HG03432 (cell line): ENCODE results near the gene COL6A1.
"Not testable (repeated sequence)": the region's sequence is repeated elsewhere in the genome, so short reads cannot be mapped to it uniquely, and the experiment has no call there.

Experiments
- ATAC-seq: cut with Tn5 transposase; IDR thresholded peaks from one replicate; pipeline ENCODE4 v1.9.1; 2021; ENCODE audit warnings: mild to moderate bottlenecking, moderate library complexity; ENCODE audit not compliant: unreplicated experiment

COL6A1 gene

DNA sequence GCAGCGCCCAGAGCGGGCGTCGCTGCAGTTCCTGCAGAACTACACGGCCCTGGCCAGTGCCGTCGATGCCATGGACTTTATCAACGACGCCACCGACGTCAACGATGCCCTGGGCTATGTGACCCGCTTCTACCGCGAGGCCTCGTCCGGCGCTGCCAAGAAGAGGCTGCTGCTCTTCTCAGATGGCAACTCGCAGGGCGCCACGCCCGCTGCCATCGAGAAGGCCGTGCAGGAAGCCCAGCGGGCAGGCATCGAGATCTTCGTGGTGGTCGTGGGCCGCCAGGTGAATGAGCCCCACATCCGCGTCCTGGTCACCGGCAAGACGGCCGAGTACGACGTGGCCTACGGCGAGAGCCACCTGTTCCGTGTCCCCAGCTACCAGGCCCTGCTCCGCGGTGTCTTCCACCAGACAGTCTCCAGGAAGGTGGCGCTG, 22.0 kb downstream of the COL6A1 start:
- no peak for ATAC-seq

DNA sequence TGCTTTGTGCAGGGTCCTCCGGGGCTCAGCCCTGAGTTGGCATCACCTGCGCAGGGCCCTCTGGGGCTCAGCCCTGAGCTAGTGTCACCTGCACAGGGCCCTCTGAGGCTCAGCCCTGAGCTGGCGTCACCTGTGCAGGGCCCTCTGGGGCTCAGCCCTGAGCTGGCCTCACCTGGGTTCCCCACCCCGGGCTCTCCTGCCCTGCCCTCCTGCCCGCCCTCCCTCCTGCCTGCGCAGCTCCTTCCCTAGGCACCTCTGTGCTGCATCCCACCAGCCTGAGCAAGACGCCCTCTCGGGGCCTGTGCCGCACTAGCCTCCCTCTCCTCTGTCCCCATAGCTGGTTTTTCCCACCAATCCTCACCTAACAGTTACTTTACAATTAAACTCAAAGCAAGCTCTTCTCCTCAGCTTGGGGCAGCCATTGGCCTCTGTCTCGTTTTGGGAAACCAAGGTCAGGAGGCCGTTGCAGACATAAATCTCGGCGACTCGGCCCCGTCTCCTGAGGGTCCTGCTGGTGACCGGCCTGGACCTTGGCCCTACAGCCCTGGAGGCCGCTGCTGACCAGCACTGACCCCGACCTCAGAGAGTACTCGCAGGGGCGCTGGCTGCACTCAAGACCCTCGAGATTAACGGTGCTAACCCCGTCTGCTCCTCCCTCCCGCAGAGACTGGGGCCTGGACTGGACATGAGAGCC, 22.7 kb downstream of the COL6A1 start:
- ATAC-seq: no peak

DNA sequence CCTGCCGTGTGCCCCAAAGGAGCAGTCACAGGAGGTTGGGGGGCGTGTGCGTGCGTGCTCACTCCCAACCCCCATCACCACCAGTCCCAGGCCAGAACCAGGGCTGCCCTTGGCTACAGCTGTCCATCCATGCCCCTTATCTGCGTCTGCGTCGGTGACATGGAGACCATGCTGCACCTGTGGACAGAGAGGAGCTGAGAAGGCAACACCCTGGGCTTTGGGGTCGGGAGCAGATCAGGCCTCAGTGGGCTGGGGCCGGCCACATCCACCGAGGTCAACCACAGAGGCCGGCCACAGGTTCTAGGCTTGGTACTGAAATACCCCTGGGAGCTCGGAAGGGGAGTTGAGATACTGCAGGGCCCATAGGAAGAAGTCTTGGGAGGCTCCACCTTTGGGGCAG, 23.5 kb downstream of the COL6A1 start:
- ATAC-seq: no peak

DNA sequence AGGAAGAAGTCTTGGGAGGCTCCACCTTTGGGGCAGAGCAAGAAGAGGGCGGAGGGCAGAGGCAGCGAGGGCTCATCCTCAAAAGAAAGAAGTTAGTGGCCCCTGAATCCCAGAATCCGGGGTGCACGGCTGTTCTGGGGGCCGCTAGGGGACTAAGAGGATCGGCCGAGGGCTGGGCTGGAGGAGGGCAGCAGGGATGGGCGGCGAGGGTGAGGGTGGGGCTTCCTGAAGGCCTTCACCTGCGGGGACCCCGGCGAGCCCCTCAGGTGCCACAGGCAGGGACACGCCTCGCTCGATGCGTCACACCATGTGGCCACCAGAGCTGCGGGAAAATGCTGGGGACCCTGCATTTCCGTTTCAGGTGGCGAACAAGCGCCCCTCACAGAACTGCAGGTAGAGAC, 23.9 kb downstream of the COL6A1 start:
- ATAC-seq: no peak

DNA sequence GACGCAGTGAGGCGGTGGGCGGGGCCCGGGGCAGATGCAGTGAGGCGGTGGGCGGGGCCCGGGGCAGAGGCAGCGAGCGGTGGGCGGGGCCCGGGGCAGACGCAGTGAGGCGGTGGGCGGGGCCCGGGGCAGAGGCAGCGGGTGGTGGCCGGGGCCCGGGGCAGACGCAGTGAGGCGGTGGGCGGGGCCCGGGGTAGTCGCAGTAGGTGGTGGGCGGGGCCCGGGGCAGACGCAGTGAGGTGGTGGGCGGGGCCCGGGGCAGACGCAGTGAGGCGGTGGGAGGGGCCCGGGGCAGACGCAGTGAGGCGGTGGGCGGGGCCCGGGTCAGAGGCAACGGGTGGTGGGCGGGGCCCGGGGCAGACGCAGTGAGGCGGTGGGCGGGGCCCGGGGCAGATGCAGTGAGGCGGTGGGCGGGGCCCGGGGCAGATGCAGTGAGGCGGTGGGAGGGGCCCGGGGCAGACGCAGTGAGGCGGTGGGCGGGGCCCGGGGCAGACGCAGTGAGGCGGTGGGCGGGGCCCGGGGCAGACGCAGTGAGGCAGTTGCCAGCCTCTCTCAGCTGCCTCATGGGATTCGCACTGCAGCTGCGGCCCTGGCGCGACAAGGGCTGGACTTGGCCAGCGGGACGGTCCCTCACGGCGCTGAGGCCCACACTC, 24.4 kb downstream of the COL6A1 start:
- not testable (repeated sequence) for ATAC-seq

DNA sequence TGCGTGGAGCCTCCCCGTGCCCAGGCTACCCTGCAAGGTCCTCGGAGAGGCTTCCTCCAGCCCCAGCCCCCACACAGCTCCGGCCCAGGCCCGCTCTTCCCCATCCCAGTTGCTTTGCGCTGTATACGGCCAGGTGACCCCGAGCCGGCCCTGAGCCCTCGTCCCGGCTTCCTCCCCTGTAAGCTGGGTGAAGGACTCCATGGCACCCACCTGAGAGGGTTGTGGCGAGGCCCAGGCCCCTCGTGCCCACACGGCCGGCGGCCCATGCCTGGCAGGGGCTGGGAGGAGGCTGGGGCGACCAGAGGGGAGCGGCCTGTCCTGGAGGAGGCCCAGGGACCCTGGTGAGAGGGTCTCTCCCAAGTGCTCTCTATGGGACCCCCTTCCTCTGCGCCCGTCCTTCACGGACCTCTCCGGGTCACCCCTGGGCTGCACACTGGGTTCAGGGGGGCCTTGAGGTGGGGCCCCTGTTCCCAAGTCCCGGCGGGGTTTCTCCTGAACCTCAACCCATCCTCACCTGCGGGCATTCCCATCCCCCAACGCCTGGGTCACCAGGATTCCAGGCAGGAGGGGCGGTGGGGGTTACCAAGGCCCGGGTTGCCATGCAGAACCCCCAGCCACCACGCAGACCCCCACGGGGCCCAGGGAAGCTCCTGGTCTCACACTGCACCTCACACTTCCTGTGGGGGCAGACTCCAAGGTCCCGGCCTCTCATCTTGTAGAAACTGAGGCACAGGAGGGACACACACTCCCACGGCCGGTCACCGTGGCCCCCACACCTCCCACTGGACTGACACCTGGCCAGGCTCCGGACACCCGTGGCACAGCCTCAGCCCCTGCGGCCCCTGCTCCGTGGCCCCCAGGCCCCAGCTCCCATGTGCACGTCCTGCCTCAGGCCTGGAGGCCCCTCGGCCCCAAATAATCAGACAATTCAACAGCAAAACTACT, 25.2 kb downstream of the COL6A1 start:
- no peak for ATAC-seq

DNA sequence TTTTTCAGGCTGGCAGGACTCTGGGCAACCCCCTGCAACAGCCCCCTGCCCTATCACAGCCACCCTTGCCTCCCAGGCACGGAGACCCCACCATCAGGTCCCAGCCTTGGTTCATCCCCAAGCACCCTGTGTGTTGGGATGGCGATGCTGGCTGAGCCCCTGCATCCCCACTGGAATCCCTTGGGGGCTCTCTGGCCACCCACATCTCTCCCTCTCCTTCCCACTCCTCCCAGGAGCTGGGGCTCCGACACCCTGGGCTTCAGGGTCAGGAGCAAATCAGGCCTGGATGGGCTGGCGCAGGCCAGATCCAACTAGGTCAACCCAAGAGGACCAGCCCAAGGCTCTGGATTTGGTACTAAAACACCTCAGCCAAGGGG, 25.9 kb downstream of the COL6A1 start:
- no peak for ATAC-seq

DNA sequence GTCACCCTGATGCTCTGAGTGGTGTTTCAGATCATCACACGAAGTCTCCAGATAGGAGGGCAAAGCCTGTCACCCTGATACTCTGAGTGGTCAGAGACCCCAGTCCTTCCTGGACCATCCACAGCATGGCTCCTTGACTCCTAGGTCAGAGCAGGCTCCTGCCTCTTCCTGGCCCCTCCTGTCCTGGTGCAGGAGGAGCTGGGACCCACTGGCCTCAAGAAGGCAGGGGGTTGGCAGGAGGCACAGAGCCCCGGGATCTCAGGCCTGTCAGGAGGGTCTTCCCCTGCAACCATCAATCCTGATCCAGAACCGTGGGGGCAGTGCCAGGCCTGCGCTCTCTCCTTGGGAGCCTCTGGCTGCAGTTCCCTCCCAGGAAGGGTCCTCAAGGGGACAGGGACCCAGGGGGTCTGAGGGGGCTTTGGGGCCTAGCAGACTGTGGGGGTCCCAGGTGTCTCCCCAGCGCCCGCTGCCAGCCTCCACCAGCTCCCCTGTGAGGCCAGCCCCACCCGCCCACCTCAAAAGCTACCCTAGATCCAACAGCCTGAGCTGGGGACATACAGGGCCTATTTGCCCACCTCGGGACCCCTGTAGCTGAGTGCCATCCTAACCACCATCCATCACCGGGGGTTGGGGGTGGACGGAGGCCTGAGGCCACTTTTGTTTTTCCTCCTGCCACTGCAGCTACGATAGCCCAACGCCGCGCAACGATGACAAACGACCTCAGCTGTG, 27.5 kb downstream of the COL6A1 start:
- ATAC-seq: no peak

DNA sequence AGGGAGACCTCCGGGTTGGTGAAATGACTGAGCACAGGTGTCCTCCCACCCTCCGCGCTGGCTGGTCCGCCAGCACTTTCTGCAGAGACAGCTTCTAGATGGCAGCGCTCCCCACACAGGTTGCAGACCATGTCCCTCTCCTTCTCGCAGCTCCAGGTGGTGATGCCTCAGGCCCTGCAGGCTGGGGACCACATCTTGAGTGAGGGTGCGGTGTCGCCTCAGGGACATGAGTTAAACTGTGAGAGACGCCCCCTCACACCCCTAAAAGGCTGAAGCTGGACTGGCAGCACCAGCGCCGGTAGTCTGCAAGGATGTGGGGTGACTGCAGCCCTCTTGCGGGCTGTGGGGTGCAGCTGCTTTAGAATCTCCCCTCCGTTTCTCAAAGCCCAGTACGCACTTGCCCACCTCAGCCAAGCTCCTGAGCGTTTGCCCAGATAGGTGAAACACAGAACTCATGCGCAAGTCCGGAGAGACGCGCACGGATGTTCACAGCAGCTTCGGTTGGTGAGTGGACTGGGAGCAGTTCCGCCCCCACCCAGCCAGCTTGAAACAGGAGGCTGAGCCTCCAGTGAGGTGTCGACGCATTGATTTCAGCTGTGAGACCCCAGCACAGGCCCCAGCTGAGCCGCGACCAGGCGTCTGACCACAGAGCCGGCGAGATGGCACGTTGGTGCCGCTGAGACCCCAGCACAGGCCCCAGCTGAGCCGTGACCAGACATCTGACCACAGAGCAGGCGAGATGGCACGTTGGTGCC, 28.6 kb downstream of the COL6A1 start:
- ATAC-seq: no peak

DNA sequence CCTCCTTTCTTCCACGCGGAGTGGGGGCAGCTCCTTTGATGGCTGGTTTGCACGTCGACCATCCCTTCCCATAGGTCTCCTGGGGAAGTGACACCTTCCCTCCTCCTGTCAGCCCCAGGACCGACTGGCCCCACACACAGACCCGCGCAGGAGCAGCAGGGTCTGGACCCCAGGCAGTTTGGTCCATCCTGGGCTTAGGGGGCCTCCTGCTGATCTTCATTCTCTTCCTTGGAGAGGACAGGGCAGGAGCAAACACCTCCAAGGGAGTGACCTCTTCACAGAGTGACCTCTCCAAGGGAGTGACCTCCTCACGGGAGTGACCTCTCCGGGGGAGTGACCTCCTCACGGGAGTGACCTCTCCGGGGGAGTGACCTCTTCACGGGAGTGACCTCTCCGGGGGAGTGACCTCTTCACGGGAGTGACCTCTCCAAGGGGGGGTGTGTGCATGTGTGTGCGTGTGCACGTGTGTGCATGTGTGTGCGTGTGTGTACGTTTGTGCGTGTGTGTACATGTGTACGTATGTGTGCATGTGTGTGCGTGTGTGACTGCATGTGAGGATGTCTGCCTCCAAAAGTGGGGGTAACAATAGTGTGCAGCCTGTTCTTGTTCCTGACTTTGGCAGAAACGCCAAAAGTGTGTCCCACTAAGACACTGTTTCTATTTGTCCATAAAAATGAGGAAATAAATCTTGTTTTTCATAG, 29.8 kb downstream of the COL6A1 start:
- ATAC-seq: no peak

DNA sequence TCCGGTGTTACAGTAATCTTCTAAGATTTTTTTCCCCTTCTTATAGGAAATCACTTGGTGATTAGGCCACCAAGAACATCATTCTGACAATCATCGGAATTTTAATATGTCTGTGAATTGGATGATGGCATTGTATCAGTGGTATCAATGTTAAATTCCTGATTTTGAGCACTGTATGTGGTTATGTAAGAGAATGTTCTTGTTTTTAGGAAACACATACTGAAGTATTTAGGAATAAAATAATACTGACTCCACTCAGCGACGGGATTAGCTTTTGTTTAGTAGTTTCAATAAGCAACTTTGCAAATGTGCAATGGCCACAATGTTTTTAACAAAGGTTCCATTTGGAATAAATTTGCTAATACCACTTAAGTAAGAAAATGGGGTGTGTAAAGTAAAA, 30.6 kb downstream of the COL6A1 start:
- ATAC-seq: no peak

DNA sequence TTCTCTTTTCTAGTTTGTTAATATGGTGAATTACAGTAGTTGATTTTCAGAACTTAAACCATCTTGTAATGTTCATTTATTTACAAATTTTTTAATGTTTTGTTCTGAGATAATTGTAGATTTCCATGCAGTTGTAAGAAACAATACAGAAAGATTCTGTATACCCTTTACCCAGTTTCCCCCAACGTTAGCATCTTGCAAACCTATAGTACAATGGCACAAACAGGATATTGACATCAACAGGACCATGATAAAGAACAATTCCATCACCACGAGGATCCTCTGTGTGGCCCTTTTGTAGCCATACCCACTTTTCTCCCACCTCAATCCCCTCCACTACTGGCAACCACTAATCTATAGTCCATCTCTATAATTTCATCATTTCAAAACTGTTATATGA, 33.3 kb downstream of the COL6A1 start:
- ATAC-seq: no peak

DNA sequence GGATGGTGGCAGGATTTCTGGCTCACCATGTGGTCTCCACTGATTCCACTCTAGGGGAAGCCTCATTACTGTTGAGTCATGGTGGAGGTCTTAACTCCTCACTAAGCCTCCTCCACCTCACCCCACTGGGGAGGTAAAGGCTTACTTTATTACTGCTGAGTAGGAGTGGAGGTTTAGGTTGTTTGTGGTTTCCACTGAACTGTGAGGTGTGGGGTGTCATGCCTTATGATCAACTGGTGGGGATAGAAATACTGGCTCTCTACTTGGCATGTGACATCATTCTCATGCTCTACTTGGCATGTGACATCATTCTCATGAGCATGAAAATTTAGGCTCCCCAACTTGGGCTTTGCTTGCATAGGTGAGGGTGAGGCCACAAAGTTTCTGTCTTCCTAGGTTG, 35.6 kb downstream of the COL6A1 start:
- no peak for ATAC-seq

DNA sequence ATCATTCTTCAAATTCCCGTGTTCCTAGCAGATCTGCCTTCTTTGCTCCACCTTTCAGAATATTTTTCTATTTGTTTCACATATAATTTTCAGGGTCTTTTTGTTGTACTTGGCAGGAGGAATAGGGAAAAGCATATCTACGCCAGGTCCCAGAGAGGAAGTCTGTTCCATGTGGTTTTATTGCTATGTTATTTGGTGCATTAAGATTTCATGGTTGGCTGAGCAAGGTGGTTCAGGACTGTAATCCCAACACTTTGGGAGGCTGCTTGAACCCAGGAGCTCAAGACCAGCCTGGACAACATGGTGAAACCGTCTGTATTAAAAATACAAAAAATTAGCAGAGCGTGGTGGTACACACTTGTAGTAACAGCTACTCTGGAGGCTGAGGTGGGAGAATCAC, 36.1 kb downstream of the COL6A1 start:
- no peak for ATAC-seq

DNA sequence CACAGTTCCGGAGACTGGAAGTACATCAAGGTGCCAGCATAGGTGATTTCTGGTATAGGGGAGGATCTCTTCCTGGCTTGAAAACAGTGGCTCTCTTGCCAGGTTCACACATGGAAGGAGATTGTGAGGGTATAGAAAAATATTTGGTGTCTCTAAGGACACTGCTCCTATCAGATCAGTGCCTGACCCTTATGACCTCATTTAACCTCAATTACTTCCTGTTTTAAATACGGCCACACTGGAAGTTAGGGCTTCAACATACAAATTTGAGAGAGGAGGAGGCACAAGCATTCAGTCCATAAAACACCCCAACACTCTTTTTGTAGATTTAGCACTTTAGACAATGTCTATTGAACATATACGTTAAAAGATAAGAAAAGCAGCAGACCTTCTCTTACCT, 37.0 kb downstream of the COL6A1 start:
- ATAC-seq: no peak

DNA sequence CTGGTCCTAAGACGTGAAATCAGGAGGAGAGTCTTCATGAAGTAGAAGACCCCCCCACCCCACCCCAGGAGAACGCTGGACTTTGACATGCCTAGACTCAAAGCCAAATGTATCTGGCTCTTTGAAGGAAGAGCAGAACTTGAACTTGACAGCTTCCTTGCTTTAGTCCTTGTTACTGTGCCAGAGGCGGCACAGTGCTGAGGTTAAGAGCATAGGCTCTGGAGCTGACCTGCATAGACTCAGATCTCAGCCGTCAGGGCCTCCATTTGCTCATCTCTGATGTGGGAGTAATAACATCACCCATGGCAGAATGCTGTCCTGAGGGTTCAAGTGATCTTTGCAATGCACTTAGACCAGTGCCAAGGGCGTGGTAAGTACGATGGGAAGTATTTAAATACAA, 39.0 kb downstream of the COL6A1 start:
- no peak for ATAC-seq

DNA sequence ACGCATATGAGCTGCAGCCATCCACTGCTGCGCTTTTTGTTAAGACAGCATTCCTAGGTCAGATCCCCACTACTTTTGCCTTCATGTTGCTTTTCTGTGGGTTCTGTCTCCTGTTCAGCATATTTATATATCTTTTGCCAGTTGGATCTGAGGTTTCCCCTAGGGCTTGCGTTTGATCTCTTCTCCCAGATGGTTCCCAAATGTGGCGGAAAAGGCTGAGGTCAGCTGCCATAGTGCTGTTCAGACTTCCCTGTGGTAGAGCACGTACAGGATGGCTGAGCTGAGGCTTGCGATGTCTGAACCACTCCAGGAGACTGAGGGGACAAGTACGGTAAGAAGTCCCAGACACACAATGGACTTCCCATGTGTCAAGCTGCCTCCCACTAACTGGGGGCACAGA, 39.8 kb downstream of the COL6A1 start:
- ATAC-seq: no peak

DNA sequence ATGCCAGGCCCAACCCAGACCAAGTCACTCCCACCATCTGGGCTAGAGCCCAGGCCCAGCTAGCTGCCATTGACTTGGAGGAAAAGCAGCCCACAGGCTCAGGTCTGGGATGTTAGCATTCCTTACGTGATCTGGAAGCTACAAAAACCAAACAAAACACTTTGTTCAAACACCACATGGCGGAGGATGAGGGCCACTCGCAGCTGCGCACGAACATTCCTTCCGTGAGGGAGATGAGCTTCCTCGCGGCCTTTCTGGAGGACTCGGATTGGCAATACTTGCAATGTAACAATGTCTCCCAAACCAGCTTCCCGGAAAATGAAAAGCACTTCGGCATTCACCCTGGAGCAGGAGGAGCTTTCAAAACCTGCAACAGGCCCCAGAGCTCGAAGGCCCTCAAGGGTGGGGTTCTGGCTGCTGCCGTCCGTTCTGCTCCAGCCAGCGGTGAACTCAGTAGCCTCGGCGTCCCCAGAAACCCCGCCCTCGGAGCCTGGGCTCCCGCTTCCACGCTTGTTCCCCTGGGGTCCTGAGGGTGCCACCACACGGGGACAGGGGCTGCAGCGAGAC, 40.5 kb downstream of the COL6A1 start:
- no peak for ATAC-seq
